ENCODE measurements around the gene WDR45.

GRCh38 chrX:49072712-49073095, 7.0 kb downstream of the WDR45 start:
- no peak for TF ChIP-seq POLR2A (IDR thresholded peaks at IDR 0.05)
- no peak for TF ChIP-seq CTCF (IDR thresholded peaks at IDR 0.05)

Measured in lower leg skin (tissue), 3 donors.